SJCRH30 (cell line): Measurements from ENCODE around the gene CEP70. TPM values are rescaled to one million over a fixed set of nuclear protein-coding genes. Genes with fewer than 3 reads are reported as not detected.
A peak's percentile ranks its signal among the peaks of the same experiment; 100 is the strongest.

Source experiments
- DNase-seq, 2 experiments: peaks; one replicate each; pipeline ENCODE4 v3.0.0-alpha.2; 2015 to 2020
- H3K27ac ChIP-seq: fragments of 250-450 bp; sonication (Bioruptor Pico); 2 replicates; pipeline ENCODE4 v1.5.1; 2020; ENCODE audit warnings: mild to moderate bottlenecking, moderate library complexity
- H3K27me3 ChIP-seq: fragments of 250-450 bp; sonication (Bioruptor Pico); 2 replicates; pipeline ENCODE4 v1.5.1; 2020; ENCODE audit warnings: mild to moderate bottlenecking, moderate library complexity
- H3K36me3 ChIP-seq: fragments of 250-450 bp; sonication (Bioruptor Pico); 2 replicates; pipeline ENCODE4 v1.5.1; 2020; ENCODE audit warnings: mild to moderate bottlenecking, moderate library complexity
- H3K4me1 ChIP-seq: fragments of 250-450 bp; sonication (Bioruptor Pico); 2 replicates; pipeline ENCODE4 v1.5.1; 2020; ENCODE audit warnings: mild to moderate bottlenecking, moderate library complexity
- H3K4me3 ChIP-seq: fragments of 250-450 bp; sonication (Bioruptor Pico); 2 replicates; pipeline ENCODE4 v1.5.1; 2020; ENCODE audit warnings: mild to moderate bottlenecking, moderate library complexity
- H3K9me3 ChIP-seq: fragments of 250-450 bp; sonication (Bioruptor Pico); replicated peaks from 2 replicates; pipeline ENCODE4 v1.5.1; 2020; ENCODE audit warnings: mild to moderate bottlenecking, moderate library complexity
- total RNA-seq: library from RNA; depleted of rRNA; stranded (reverse); fragments of >200 nt; shearing (Covaris generic); gene quantifications from 2 replicates; pipeline ENCODE4 v1.2.3, GENCODE V29; 2014

Gene CEP70
- total RNA-seq, 1 experiment from 2014 or later: 48.8 TPM

DNA sequence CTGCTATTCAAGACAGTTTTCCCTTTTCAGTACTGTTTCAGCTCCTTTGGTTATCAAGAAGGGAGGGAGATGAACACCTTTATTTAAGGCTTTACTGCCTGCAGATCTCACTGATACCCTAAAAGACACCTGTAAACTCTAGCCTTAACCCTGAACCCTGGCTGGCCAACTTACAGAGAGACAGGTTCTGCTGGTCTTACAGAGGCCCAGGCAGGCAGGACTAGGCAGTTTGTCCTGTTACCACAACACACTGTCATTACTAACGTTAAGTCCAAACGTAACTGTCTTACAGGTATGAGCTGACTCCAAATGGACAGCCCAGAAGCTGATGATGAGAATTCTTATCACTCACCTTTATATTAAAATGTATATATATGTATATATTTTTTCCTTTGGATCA is 117.5 kb downstream of the CEP70 start:
- H3K27ac ChIP-seq: no peak overlapping the region
- no peaks in the 10 kb centered on the region for H3K36me3 ChIP-seq
- no peaks in the 10 kb centered on the region for H3K4me1 ChIP-seq
- H3K4me3 ChIP-seq: no peak overlapping the region
- H3K27me3 ChIP-seq: no peaks in the 10 kb centered on the region
- no peaks in the 10 kb centered on the region for H3K9me3 ChIP-seq
- DNase-seq: no peak

DNA sequence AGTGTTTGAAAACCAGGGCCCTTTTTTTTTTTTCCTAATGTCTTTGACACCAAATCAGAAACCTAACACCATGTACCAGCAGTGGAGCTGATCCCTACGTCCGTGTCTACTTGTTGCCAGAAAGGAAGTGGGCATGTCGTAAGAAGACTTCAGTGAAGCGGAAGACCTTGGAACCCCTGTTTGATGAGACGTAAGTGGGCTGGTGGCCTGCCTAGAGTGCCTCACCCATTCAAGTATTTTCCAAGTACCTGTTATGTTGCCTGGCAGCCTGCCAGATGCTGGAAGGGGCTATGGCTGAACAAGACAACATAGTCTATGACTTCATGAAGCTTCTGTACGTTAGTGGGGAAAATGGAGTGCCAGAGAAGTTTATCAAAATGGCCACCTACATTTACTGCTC is 119.9 kb downstream of the CEP70 start:
- Histone ChIP-seq H3K4me3 (no peak overlapping the region), H3K27me3 (no peaks in the 10 kb centered on the region), H3K9me3 (no peaks in the 10 kb centered on the region), H3K4me1 (no peaks in the 10 kb centered on the region), H3K36me3 (no peaks in the 10 kb centered on the region), H3K27ac (no peak overlapping the region)
- DNase-seq: peak in 1 of 2 experiments; percentile 19

GRCh38 chr3:138473391-138473790 is 120.7 kb downstream of the CEP70 start:
- Histone ChIP-seq H3K4me3 (no peak overlapping the region), H3K27me3 (no peaks in the 10 kb centered on the region), H3K4me1 (no peaks in the 10 kb centered on the region), H3K9me3 (no peaks in the 10 kb centered on the region), H3K36me3 (no peaks in the 10 kb centered on the region), H3K27ac (no peak overlapping the region)
- DNase-seq: no peak

DNA sequence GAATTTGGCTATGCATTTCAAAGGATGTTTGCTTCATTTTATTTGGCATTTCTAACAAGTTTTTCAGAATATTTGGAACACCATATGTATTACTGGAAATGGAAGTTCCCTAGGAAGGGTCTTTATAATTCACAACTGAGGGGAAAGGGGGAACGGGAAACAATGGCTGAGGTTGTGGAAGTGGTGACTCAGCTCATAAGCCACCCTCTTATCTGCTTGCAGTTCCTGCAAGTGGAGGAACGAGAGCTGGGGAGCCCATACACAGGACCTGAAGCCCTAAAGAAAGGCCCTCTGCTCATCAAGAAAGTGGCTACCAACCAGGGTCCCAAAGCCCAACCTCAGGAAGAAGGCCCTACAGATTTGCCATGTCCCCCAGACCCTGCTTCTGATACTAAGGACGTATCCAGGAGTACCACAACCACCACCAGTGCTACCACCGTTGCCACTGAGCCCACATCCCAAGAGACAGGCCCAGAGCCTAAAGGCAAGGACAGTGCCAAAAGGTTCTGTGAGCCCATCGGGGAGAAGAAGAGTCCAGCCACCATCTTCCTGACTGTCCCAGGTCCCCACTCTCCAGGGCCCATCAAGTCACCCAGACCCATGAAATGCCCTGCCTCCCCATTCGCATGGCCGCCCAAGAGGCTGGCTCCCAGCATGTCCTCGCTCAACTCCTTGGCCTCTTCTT is 121.8 kb downstream of the CEP70 start:
- DNase-seq: no peak
- H3K27me3 ChIP-seq: no peaks in the 10 kb centered on the region

GRCh38 chr3:138471481-138471880 is 122.6 kb downstream of the CEP70 start:
- DNase-seq: no peak
- no peaks in the 10 kb centered on the region for H3K27me3 ChIP-seq
- H3K4me3 ChIP-seq: no peak overlapping the region
- H3K4me1 ChIP-seq: peaks cover 4% of the 10 kb centered on the region
- H3K9me3 ChIP-seq: no peaks in the 10 kb centered on the region
- no peak overlapping the region for H3K27ac ChIP-seq
- no peaks in the 10 kb centered on the region for H3K36me3 ChIP-seq

More for the DNA sequence above, 121.8 kb downstream of the CEP70 start:
- Histone ChIP-seq H3K27ac (no peak overlapping the region), H3K4me3 (no peak overlapping the region), H3K9me3 (no peaks in the 10 kb centered on the region), H3K36me3 (no peaks in the 10 kb centered on the region), H3K4me1 (no peaks in the 10 kb centered on the region)

DNA sequence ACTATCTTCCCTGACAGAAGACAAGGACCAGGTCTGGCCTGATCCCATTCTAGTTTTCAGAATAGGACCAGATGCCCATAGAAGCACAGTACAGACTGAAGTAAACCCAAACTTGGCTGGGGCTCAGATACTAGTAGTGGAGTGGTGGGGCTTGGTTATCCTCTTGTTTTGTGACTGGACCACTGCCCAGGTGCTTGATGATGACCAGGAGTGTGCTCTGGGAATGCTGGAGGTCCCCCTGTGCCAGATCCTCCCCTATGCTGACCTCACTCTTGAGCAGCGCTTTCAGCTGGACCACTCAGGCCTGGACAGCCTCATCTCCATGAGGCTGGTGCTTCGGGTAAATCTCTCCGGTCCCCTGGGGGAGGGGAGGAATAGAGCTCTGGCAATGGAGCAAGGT is 123.4 kb downstream of the CEP70 start:
- Histone ChIP-seq H3K27me3 (no peaks in the 10 kb centered on the region), H3K4me3 (no peak overlapping the region), H3K9me3 (no peaks in the 10 kb centered on the region), H3K4me1 (peaks cover 12% of the 10 kb centered on the region), H3K36me3 (no peaks in the 10 kb centered on the region), H3K27ac (no peak overlapping the region)
- DNase-seq: no peak

- no peaks in the 10 kb centered on the region for H3K27me3 ChIP-seq
- no peaks in the 10 kb centered on the region for H3K36me3 ChIP-seq
- H3K27ac ChIP-seq: no peak overlapping the region
- H3K9me3 ChIP-seq: no peaks in the 10 kb centered on the region
- DNase-seq: no peak
- no peak overlapping the region for H3K4me3 ChIP-seq
- H3K4me1 ChIP-seq: peaks cover 20% of the 10 kb centered on the region
Measured at GRCh38 chr3:138469874-138470273, 124.2 kb downstream of the CEP70 start.

- no peak for DNase-seq
- no peaks in the 10 kb centered on the region for H3K27me3 ChIP-seq
- H3K4me3 ChIP-seq: no peak overlapping the region
- H3K36me3 ChIP-seq: no peaks in the 10 kb centered on the region
- H3K9me3 ChIP-seq: no peaks in the 10 kb centered on the region
- no peak overlapping the region for H3K27ac ChIP-seq
- H3K4me1 ChIP-seq: peaks cover 30% of the 10 kb centered on the region
Measured at GRCh38 chr3:138468886-138469285, 125.2 kb downstream of the CEP70 start.

GRCh38 chr3:138468451-138468850 is 125.6 kb downstream of the CEP70 start:
- Histone ChIP-seq H3K27ac (no peak overlapping the region), H3K27me3 (no peaks in the 10 kb centered on the region), H3K9me3 (no peaks in the 10 kb centered on the region), H3K4me3 (no peak overlapping the region), H3K4me1 (peaks cover 34% of the 10 kb centered on the region), H3K36me3 (no peaks in the 10 kb centered on the region)
- DNase-seq: no peak

- no peak for DNase-seq
- no peak overlapping the region for H3K4me3 ChIP-seq
- H3K27me3 ChIP-seq: no peaks in the 10 kb centered on the region
- H3K4me1 ChIP-seq: peaks cover 37% of the 10 kb centered on the region
- H3K36me3 ChIP-seq: no peaks in the 10 kb centered on the region
- H3K9me3 ChIP-seq: no peaks in the 10 kb centered on the region
- H3K27ac ChIP-seq: no peak overlapping the region
Measured at GRCh38 chr3:138467931-138468330, 126.1 kb downstream of the CEP70 start.

DNA sequence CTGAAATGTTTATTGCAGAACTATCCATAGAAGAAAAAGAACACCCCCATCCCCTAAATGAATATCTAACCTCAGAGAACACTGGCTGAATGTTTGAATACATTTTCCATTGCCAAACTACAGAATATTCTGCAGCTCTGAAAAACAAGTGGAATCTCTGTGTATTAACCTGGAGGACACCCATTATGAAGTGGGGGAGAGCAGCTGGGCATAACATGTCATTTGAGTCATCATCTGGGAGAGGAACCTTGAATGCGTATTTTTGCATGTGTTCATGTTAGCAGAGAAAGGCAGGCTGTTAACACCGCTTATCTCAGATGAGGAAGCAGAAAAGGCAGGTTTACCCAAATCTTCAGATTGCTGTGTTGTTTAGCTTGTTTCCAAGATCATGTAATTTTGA is 128.1 kb downstream of the CEP70 start:
- Histone ChIP-seq H3K27ac (no peak overlapping the region), H3K27me3 (no peaks in the 10 kb centered on the region), H3K4me3 (no peak overlapping the region), H3K9me3 (no peaks in the 10 kb centered on the region), H3K4me1 (peaks cover 40% of the 10 kb centered on the region), H3K36me3 (no peaks in the 10 kb centered on the region)
- peak; percentile 53 to 74 for DNase-seq

DNA sequence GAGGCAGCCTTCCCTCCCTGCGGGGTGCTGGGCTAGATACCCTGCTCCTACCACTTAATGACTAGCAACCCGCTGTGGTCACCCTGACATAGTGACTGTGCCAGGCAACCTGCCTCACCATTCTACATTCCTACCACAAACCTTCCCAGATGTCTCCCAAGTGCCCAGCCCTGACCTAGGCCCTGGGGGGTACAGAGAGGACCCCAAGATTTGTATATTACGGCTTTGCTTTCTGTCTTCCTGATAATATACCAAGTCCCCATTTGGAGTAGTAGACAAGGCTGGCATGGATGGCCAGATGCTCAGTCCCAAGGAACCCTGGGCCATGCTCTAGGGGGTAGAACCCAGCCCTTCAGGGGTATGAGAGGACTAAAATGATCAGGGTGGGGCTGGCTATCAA is 128.6 kb downstream of the CEP70 start:
- Histone ChIP-seq H3K27me3 (no peaks in the 10 kb centered on the region), H3K36me3 (no peaks in the 10 kb centered on the region), H3K4me1 (peaks cover 43% of the 10 kb centered on the region), H3K9me3 (no peaks in the 10 kb centered on the region), H3K27ac (no peak overlapping the region), H3K4me3 (no peak overlapping the region)
- DNase-seq: no peak

DNA sequence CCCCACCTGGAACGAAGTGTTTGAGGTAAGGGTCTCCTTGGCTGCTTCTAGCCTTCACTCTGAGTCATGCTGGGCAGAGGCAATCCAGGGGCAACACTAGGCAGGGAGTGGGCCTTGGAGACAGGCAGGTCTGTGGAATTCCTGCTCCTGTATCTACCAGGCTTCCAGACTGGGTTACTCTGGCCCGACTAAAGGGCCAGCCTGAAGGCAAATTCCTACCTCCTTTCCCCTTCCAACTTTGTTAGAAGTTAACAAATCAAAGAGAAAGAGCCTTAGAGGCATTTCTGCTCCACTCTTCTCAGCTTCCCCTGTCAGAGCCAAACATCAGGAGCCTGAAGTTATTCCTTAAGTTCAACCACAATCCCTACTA is 129.6 kb downstream of the CEP70 start:
- Histone ChIP-seq H3K9me3 (no peaks in the 10 kb centered on the region), H3K27ac (peak overlapping the region; percentile 7; the same call in 1 of the 2 replicates), H3K27me3 (no peaks in the 10 kb centered on the region), H3K36me3 (no peaks in the 10 kb centered on the region), H3K4me1 (peaks cover 53% of the 10 kb centered on the region), H3K4me3 (no peak overlapping the region)
- no peak for DNase-seq

GRCh38 chr3:138463724-138464490 is 130.2 kb downstream of the CEP70 start:
- Histone ChIP-seq H3K27me3 (no peaks in the 10 kb centered on the region), H3K36me3 (no peaks in the 10 kb centered on the region), H3K4me3 (no peak overlapping the region), H3K9me3 (no peaks in the 10 kb centered on the region), H3K4me1 (peaks cover 58% of the 10 kb centered on the region), H3K27ac (peak overlapping the region; percentile 7; the same call in 1 of the 2 replicates)
- peak; percentile 81 to 88 for DNase-seq

- no peaks in the 10 kb centered on the region for H3K36me3 ChIP-seq
- no peak for DNase-seq
- no peaks in the 10 kb centered on the region for H3K9me3 ChIP-seq
- no peak overlapping the region for H3K4me3 ChIP-seq
- H3K27me3 ChIP-seq: no peaks in the 10 kb centered on the region
- no peak overlapping the region for H3K27ac ChIP-seq
- H3K4me1 ChIP-seq: peaks cover 64% of the 10 kb centered on the region
Measured at GRCh38 chr3:138461896-138462295, 132.2 kb downstream of the CEP70 start.
